GM21786 (cell line): Measurements from ENCODE around the gene B3GNT3.

ENCODE experiments used
- ATAC-seq: cut with Tn5 transposase; IDR thresholded peaks from one replicate; pipeline ENCODE4 v1.9.1; 2021; ENCODE audit not compliant: unreplicated experiment

B3GNT3 gene

DNA sequence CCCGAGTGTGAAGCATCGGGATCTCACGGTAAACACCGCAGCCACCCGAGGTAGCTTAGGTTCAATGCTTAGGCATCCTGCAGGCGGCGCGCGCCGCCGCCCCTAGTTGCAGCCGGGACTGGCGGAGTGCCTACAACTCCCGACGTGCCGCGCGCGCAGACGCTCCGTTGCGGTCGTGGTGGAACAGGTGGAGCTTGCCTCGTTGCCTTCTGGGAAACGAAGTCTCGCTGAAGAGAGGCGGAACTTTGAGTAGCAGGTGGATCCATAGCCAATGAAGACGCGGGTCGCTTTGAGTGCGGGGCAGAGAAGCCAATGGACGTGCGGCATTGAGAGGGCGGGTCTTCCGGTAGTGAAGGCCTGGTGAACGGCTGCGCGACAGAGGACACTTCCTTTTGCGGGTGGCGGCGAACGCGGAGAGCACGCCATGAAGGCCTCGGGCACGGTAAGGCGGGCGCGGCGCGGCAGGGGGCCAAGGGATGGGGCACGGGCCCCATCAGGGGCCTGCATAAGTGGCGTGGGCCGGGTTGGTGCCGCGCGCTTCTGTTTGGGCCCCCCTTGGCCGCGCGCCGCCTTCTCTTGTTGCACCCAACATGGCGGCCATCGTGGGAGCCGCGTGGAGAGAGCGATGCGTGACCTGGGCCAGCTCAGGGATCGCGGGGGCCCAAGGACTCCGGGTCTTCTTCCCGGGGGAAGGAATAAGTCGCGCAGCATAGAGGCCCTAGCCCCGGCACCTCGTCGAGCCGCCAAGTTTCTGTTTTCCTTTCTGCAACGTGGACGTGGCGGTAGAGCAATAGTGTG, 64.8 kb downstream of the B3GNT3 start, which contains the start of gene RPL18A:
Gene RPL18A (plus strand): TSS at position 378 of the 798 bp plus-strand sequence. CDS start 47 bp downstream, at position 425.
- peak; percentile 95 for ATAC-seq

DNA sequence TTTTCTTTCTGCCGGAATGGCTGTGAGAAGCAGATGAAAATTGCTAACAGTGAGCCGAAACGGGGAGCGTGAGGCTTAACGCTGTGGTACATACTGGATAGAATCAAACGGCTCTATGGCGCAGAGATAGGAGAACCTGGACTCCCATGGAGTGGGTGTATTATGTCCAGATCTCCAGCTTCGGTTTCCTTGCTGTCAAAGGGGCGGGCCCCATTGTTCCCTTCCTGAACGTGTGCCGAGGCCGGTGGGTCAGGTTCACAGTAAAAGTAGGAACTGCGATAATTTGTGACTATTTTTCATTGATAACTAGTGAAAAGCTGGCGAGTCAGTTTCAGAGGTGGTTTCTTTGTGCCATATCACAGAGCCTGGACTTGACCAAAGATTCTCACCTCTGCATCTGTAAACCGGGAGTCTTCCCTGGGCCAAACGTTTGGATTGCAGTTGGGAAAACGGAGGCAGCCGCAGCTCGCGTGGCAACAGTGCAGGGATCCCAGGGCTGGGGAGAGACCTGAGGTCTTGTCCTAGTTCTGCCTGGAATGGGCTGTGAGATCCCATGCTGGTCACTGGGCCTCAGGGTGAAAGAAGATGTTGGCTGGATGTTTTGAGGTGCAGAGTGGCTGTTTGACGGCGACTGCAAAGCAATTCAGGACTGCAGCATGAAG, 65.5 kb downstream of the B3GNT3 start:
- ATAC-seq = no peak

DNA sequence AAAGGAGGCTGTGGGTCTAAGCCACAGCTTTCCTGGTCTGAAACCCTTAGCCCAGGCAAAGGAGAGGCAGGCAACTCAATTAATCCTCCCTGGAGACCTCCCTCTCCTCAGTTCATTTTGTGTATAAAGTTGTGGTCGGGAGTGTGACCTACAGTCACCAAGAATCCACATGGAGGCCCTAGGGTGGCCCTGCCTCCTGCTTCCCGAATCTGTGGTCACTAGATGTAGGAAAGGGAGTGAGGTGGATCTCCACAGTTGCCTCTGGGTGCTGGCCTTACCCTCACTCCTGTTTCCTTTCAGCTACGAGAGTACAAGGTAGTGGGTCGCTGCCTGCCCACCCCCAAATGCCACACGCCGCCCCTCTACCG, 66.0 kb downstream of the B3GNT3 start:
- no peak for ATAC-seq

DNA sequence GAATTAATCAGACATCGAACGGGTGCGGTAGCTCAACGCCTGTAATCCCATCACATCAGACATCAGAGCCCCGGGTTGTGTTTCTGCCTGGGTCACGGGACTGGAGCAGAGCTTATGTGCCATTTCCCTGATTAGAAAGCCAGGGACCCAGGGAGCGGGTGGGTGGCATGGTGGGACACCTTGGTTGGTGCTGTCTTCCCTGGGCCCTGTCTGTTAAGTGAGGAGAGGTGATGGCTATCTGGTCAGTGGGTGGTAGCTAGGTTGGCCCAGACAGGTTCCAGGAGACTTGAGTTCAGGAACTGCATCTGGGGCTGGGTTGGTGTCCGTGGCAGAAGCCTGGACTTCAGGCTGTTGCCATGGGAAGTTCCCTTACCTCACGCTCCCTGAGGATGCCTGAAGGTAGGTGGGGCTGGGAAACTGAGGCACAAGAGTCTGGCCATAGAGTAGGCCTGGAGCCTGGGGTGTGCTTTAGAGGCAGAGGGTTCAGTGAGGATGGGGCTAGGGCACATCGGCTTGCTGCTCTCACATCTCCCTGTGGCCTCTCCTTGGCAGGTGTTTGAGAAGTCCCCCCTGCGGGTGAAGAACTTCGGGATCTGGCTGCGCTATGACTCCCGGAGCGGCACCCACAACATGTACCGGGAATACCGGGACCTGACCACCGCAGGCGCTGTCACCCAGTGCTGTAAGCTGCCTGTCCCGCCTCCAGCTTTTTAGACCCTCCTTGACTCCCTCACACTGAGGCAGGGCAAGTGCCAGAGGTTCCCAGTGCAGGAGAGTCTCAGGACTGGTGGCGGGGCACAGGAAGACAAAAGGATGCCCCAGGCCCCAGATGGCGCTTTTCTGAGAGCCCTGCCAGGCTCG, 66.8 kb downstream of the B3GNT3 start:
- ATAC-seq = no peak

DNA sequence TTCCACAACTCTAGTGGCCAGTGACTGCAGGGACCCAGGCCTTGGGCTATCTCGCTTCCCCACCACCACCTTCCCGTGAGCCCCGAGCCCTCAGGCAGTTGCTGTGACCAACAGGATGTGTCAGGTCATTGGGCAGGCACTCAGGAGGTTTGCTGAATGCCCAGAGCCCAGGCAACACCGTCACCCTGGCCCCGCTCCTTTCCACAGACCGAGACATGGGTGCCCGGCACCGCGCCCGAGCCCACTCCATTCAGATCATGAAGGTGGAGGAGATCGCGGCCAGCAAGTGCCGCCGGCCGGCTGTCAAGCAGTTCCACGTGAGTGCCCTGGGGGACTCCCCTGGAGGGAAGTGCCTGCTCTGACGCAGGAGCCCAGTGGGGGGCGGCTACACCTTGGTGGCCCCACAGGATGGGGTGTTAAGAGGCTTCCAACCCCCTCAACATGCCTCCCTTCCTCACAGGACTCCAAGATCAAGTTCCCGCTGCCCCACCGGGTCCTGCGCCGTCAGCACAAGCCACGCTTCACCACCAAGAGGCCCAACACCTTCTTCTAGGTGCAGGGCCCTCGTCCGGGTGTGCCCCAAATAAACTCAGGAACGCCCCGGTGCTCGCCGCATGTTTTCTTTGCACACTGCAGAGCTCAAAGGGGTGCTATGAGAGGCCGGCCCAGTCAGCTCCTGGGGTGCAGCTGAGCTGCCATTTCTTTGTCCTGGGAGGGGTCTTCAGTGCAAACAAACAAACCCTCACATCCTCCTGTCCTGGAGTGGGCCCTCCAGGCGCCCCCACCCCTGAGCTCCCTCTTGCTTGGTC, 68.0 kb downstream of the B3GNT3 start:
- no peak for ATAC-seq
